DLD1 (cell line): Measurements from ENCODE around the gene BNC2.

Source experiments
- in situ Hi-C: cut with HindIII; loops from 2 replicates; pipeline ENCODE4 v1.10.0; 2017; ENCODE audit warnings: low sequenced_read_pairs

The BNC2 gene

DNA sequence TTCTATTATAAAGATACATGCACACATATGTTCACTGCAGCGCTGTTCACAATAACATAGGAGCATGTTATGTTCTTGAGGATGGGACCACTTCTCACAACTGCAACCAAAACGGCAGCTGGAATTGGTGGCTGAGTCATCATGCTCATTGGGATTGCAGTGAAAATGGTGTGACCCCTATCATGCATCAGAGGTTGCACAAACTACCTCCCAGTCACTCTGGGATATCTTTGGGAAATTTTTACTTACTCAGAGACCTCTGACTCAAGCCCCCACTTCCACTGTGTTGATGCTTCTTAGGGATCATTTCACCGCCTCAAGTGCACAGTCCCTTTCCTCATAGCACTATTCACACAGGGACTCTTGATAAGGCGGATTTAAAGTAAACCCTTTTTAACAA lies 474.1 kb downstream of the BNC2 start:
- in situ Hi-C loops: no loop called here

DNA sequence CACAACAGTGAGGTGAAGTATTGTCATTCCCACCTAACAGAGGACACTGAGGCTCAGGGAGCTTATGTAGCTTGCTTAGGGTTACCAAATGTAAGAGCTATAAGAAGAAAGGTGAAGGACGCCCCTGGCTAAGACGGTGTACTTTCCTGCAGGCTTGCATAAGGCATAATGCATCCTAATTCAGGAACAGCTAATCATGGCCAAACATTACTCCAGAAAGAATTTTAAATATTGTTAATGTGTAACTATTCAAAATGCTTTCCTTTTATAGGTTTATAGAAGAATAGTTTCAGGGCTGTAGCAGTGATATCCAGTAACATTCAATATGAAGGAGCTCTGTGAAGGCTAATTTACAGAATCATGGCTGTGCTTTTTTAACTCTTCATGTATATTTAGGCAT lies 479.1 kb downstream of the BNC2 start:
- in situ Hi-C loops: no loop called here

DNA sequence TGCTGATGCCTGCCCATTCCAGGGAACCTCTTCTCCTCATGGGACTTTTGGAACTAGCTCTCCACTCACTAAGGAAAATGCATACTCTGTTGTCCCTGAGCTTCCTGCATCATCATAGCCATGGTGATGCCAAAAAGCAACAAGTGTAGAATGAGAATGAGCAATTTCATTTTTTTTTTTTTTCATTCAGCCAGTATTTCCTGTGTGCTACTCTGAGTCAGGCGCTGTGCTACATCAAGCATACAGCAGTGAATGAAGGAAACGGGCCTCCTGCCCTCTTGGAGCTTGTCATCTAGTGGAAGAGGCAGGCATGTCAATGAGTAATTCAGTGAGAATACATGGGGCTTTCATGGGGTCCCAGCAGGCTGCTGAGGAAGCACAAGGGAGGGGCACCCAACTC lies 483.1 kb downstream of the BNC2 start:
- in situ Hi-C loops: no loop called here

DNA sequence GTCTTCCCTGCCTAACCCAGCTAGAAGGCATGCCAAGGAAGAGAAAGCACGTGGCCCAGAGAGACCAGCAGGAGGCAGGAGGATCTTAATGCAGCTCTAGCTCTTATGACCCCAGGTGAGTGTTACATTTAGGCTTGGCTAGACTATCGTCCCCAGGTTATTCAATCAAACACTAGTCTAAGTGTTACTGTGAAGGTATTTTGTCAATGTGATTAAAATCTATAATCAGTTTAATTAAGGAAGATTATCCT lies 483.7 kb downstream of the BNC2 start:
- in situ Hi-C loops: no loop called here

DNA sequence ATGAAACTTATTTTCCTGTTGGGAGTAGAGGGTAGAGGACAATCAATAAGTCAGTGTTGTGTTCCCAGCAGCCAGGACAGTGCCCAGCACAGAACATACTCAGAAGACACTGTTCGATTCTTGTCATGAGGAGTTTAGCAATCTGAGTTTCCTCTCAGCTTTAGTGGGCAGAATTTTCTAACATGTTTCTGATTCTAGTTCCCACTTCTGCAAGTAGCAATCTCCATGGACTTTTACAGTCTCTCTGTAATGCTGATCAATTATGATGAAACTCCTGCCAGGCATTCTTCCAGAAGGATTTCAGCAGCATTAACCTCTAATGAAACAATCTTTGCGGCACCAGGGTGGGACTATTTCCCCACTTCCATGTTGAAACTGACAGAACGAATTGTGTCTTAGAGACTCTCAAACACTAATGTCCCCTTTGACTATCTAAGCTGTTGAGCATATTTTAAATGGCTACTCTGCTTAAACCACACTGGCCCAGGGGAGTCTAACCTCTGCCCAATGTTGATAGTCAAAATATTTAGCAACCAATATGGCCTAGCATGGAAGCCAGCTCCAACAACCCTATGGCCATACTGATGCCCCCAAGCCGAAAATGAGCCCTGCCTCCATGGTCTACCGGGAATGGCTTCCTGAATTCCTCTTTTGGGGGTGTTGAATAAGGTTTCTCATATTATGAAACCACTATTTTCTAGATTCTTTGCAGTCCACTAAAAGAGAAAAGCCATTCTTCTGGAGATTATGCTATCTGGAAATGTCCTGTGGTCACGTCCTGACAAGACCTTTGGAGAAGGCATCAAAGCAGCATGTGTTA lies 484.3 kb downstream of the BNC2 start:
- in situ Hi-C loops: no loop called here

DNA sequence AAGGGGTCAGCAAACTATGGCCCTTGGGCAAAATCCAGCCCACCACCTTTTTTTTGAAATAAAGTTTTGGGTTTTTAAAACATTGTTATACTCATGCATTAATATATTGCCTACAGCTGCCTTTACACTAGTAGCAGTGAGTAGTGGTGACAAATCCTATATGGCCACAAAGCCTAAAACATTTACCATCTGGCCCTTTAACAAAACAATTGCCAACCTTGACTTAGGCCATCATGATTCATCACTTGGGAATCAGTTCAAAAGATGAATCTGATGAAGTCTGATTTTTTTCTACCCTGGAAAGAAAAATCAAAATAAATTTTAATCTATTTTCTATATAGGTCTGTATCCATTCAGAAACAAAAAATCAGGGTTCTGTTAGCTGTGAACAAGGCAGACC lies 484.9 kb downstream of the BNC2 start:
- in situ Hi-C loops: no loop called here

DNA sequence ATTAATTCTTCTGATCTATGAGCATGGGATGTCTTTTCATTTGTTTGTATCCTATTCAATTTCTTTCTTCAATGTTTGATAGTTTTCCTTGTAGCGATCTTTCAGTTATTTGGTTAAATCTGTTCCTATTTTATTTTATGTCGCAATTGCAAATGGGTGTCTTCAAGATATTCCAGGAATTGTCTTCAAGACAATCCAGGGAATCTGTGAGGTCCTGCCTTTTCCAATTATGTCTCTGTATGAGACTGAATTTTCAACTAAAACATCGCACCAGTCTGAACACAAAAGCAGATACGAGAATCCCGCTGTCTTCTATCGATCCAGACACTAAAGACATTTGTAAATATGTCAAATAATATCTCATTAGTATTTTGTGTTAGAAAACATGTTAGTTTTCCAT lies 485.5 kb downstream of the BNC2 start:
- in situ Hi-C loops: no loop called here

DNA sequence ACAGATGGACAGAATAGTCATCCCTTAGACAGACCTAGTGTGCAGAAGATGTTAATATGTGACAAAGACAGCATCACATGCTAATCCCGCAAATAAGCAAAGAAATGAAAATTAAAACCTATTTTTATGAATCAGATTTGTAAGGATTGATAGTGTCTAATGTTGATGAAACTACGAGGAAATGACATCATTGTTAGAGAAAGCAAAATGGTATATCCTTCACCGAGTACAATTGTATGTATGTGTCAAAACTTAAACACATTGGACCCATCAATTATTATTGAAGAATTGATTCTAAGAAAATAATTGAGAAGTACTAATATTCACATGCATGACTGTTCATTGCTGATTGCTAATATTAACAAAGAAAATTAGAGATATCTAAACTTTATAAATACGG lies 493.2 kb downstream of the BNC2 start:
- in situ Hi-C loops: no loop called here

DNA sequence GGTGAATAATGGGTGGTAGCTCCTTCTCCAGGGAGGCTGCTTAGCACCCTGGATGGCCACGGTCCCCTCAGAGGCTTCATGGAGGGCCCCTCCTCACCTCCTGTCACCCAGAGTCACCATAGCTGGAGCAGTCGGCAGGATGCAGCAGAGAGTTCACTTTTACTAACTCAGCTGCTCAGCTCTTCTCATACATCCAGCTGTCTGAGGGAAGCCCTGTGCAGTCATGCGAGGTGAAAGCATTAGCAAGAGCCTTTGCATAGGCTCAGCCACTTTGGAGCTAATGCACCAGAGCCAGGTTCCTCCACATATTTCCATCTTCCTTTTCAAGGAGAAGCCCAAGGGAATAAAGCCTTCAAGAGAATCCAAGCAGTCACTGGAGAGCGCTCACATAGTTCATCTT lies 499.2 kb downstream of the BNC2 start:
- in situ Hi-C loops: no loop called here

DNA sequence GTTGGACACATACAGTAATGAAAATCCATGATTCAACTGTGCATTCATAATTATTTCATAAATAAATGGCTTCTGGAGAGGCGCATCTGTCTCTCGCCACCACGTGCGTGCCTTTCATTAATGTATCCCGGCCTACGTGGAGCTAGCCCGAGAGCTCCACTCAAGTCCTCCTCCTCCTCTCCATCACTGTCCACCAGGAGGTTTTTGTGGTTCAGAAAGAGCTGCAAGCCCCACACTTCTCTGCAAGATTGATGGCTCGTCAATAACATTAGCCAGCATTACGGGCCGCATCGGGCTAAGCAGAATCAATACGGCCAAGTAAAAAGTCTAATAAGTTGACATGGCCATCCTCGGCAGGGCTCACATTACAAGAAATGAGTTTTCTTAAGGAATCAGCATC lies 499.8 kb downstream of the BNC2 start:
- in situ Hi-C loops: no loop called here

DNA sequence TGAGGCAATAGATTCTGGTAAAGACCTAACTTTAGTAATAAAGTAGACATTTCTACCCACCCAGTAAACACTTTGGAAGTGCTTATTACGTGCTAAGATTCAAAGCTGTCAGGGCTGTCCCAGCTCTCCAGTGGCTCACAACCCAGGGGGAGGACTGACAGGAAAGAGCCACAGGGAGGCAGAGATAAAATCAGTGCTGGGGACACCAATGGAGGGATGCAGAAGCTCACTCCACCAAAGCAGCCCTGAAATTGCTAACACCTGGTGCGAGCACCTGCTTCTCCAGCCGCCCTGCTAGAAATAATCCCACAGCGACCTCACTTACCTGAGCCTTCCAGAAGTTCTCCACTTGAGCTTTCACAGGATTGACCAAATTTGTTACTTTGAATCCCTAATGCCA lies 501.0 kb downstream of the BNC2 start:
- in situ Hi-C loops: no loop called here

DNA sequence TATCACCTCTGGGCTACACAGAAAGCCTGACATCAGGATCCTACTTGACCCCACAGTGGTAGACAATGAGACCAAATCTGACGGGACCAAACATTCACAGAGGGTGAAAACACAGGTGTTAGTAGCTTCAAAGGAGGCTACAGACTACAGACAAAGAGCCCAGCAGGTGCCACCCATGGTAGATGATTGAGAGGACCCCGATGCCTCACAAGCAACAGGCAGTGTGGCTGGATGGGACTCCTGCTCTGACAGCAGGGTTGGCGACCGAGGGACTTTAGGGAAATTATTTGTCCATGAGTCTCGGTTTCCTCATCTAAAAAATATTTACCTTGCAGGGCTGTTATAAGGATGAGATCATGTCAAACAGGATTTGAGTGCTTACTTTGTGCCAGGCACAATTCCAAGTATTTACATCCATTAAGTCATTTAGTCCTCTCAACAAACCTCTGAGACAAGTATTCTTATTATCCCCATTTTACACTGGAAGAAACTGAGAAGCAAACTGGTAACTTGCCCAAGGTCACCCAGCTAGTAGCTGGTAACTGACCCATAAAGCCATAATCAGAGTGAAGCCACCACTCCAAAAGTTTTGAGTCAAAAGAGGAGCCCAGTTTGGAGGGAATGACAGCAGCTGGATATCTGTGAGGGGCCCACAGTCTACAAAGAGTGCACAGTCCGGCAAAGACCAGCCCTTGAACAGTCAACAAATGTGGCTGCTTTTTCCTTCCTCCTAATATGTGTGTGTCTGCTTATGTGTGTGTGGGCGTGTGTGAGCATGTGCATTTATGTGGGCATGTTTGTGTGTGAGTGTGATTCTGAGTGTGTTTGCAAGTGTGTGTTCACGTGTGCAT lies 502.0 kb downstream of the BNC2 start:
- in situ Hi-C loops: no loop called here

DNA sequence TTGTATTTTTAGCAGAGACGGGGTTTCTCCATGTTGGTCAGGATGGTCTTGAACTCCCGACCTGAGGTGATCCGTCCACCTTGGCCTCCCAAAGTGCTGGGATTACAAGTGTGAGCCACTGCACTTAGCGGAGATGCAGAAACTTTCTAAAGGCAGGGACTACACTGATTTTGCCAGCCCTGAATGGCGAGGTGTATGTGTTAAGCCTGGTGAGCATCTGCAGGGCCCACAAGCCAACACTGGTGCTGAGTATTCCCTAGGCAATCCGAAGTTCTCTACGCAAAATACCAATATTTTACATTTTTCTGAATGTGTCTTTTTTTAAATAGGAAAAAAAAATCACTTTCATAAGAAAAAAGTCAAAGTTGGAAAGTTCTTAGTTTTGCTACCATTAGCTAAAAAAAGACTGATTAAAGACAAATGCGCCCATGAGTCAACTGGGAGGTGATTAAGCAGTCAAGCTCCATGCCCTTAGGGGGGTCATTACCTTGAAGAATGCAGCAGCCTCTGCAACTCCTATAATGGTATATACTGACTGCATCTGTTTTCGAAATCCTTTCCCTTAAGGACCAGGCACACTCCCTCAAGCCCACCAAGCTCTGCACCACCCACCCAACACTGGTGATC lies 502.8 kb downstream of the BNC2 start:
- in situ Hi-C loops: no loop called here

DNA sequence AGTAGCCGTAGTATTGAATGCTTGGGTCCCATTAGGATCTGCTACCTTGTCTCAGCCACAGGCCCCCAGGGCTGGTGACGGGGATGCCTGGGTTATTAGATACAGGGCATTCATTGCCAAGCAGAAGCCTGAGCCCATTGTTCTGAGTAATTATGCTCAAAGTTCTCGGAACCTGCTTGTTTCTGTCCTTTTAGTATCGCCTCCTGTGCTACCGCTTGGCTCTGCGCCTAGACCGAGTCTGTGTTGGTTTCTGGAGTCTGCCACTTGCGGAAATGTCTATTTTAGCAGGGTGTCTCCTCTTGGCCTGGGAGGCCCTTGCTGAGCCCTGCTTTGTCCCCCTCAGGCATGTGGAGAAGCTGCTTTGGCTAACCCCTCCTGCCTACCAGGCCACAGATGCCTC lies 506.1 kb downstream of the BNC2 start:
- in situ Hi-C loops: no loop called here

DNA sequence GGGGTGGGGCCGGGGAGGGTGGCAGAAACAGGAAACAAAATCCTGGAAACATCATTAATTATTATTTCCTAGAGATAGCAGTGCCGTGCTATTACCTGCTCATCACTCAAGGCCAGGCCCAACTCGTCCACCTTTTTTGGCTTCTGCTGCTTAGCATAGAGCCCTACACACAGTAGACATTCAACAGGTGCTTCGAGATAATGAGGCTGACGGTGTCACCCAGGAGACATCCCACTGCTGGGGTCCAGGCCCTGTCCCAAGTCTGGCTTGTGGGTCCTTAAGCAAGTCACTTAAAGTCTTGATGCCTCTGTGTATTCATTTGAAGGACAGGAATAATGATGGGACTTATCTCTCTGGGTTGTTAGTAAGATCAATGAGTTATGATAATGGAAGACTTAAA lies 506.6 kb downstream of the BNC2 start:
- in situ Hi-C loops: no loop called here

DNA sequence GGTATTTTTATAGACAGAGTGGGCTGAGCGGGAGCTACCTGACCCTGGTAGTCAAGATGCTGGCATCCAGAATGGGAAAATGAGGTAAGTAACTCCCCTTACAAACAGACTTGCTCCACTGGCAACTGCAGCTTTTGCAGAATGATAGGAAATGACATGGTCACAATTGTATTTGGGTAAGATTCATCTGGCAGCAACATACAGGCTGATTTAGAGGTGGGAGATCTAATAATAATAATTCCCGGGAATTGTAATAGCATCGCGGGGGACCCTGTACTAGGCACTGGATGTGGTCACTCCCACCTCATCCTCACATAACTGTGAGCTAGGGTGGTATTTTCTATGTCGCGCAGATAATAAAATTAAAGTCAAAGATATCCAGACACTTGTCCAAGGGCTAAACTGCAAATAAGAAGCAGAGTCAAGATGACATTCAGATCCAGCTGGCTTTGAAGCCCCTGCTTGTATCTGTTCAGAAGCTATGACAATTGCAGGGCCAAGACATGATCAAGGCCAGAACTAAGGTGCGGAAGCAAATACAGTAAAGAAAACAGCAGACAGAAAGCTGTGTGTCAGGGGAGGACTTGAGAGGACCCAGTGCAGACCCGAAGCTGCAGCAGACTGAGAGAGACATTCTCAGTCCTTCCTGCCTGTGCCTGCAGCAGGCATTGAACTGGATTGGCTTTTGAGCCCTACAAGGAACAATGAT lies 507.2 kb downstream of the BNC2 start:
- in situ Hi-C loops: no loop called here

DNA sequence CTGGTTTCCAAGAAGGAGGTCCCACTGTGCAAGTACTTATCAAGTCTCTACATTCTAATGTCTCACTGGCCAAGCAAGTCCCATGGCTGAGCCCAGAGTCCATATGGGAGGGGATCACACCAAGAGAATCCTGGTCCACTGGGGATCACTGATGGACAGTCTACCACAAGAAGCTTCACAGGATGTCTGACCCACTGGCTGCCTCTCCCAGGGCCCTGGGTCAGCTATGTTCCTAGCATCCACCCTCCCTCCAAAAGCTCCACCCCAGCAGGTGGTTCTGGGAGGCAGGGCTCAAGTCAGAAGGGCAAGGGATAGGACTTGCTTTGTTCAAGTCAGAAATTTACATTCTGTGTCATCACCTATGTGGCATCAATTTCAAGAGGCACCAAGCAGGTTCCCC lies 508.5 kb downstream of the BNC2 start:
- in situ Hi-C loops: no loop called here

DNA sequence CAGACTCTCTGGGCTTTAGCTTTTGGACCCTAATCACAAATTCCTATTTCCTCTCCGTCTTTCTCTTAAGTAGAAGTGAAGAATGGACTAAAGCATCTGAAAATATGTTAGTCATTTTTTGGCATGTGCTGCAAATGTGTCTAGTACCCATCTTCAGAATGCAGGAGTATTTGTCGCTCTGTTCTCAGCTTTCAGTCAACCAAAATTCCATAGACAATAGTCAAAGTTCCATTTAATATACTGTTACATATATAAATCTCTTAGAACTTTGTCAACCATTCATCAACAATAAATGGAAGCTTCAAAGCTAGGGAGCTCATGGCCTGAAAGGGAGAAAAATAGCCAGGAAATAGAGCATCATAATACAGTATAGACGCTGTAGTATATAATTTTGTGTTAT lies 509.4 kb downstream of the BNC2 start:
- in situ Hi-C loops: no loop called here

DNA sequence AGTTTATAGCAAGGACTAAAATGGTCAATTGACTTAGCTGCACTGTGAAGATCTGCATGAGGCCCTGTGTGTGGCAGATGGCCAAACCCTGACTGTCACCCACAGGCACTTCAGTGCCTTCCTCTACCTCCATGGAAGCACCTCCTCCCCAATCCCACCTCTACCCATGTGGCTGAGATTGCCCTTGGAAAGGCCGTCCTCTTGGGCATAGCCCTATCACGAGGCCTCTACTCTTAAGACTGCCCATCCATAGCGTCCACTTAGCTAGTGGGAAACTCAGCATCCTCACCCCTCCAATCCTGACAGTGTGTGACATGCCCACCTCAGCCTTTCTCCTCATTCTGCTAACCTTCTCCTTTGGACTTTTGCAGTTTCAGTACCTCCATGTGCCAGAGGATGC lies 510.2 kb downstream of the BNC2 start:
- in situ Hi-C loops: no loop called here
